ENCODE data around the gene PUS7.

DNA sequence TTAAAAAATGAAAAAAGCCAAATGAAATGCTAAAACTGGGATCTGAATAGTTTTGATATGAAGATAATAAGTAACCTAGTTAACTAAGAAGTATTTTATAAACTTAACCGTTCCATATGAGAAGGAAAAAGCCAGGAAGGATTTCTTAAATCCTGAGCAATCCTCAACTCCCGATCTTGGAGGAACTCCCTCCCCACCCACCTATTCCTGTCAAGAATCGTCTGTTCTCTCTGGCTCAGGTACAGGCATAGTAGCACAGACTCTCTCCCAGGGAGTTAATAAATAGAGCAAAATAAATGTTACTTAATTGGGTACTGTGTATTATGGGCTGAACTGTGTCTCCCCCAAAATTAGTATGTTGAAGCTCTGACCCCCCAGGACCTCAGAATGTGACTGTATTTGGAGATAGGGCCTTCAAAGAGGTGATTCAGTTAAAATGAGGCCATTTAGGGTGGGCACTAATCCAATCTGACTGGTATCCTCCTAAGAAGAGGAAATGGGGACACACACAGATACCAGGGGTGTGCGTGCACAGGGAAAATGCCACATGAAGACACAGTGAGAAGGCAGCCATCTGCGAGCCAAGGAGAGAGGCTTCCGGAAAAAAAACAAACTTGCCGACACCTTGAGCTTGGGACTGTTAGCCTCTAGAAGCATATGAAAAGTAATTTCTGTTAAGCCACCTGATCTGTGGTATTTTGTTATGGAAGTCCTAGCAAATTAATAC, 28.7 kb downstream of the PUS7 start:
- TF ChIP-seq CTCF (IDR thresholded peaks at IDR 0.05 in 2 of 3, conservative IDR thresholded peaks at IDR 0.05 in 1 of 3; ENCODE audit: borderline replicate concordance in 1 of 3, insufficient read depth in 1 of 3, low read depth in 2 of 3, low read length in 2 of 3) (no peak), RAD21 (IDR thresholded peaks at IDR 0.05; ENCODE audit: low read depth) (no peak), JUND (IDR thresholded peaks at IDR 0.05) (no peak), EZH2 (IDR thresholded peaks at IDR 0.05) (no peak), POLR2AphosphoS5 (IDR thresholded peaks at IDR 0.05; ENCODE audit: low read depth, low read length) (no peak), POLR2A (IDR thresholded peaks at IDR 0.05; ENCODE audit: borderline replicate concordance, extremely low read depth, insufficient read depth, insufficient read length) (no peak), TCF7L2 (IDR thresholded peaks at IDR 0.05; ENCODE audit: borderline replicate concordance, extremely low read depth, insufficient read depth, insufficient read length) (no peak), MAX (IDR thresholded peaks at IDR 0.05) (no peak), REST (IDR thresholded peaks at IDR 0.05; ENCODE audit: low read depth) (no peak), ELF1 (IDR thresholded peaks at IDR 0.05; ENCODE audit: borderline replicate concordance, low read depth) (no peak), EGR1 (IDR thresholded peaks at IDR 0.05; ENCODE audit: low read depth) (no peak), YY1 (IDR thresholded peaks at IDR 0.05; ENCODE audit: extremely low read depth, insufficient replicate concordance, low read depth, low read length) (no peak)

Data from HCT116 (cell line).